Measurements from ENCODE around the gene HVCN1. TPM values are rescaled to one million over a fixed set of nuclear protein-coding genes. Genes with fewer than 3 reads are reported as not detected.

The HVCN1 gene
- total and polyA plus RNA-seq, 2 of the 8 experiments (the other 6 are each of a cell fraction or from before 2014, with no cell fraction given): 5.8 to 11.2 TPM

DNA sequence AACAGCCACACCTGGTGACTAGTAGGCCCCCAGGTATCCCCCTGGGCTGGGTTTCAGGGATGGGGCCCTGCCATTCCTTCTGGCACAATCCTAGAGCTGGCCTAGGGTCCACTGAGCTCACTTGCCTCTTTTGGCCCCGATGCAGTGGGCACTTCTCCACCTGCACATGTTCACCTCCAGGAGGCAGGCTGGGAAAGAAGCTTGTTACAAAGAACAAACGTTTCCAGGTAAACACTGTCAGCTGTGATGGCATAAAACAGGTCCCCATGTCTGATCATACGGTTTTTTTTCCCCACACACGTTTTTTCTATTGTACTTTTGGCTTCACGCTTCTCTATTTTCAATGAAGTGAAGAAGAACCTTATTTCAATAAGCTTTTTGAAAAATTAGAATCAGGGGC, 15.8 kb upstream of the HVCN1 start:
- H3K79me2 ChIP-seq (ENCODE audit: control insufficient read depth in 1 of 2, insufficient read depth in 2 of 2, low read length in 2 of 2): no peaks in the 10 kb centered on the region
- no peak overlapping the region for H4K91ac ChIP-seq (replicated peaks; ENCODE audit: insufficient read length, low read length)
- H3K27me3 ChIP-seq (replicated peaks in 1 of 4; ENCODE audit: control insufficient read depth in 3 of 4, extremely low read depth in 1 of 4, insufficient read depth in 3 of 4, low read length in 3 of 4): no peaks in the 10 kb centered on the region
- H3K18ac ChIP-seq (ENCODE audit: extremely low read depth, low read length): no peak overlapping the region
- no peak overlapping the region for H3K9ac ChIP-seq (replicated peaks in 1 of 4; ENCODE audit: extremely low read depth in 1 of 4, low read depth in 3 of 4, low read length in 3 of 4)
- no peaks in the 10 kb centered on the region for H3K4me1 ChIP-seq (replicated peaks in 1 of 4; ENCODE audit: control insufficient read depth in 3 of 4, insufficient read depth in 4 of 4, low read length in 3 of 4)
- H4K8ac ChIP-seq (ENCODE audit: extremely low read depth, insufficient read depth, low read length): no peak overlapping the region
- no peak overlapping the region for H2AK5ac ChIP-seq (ENCODE audit: low read depth, low read length)
- H4K20me1 ChIP-seq (replicated peaks in 1 of 2; ENCODE audit: control insufficient read depth in 1 of 2, insufficient read depth in 2 of 2, low read length in 2 of 2): no peaks in the 10 kb centered on the region
- no peaks in the 10 kb centered on the region for H3K9me3 ChIP-seq (ENCODE audit: insufficient read depth in 2 of 2, low read depth in 1 of 2, low read length in 1 of 2)
- TF ChIP-seq, protein P1, sequence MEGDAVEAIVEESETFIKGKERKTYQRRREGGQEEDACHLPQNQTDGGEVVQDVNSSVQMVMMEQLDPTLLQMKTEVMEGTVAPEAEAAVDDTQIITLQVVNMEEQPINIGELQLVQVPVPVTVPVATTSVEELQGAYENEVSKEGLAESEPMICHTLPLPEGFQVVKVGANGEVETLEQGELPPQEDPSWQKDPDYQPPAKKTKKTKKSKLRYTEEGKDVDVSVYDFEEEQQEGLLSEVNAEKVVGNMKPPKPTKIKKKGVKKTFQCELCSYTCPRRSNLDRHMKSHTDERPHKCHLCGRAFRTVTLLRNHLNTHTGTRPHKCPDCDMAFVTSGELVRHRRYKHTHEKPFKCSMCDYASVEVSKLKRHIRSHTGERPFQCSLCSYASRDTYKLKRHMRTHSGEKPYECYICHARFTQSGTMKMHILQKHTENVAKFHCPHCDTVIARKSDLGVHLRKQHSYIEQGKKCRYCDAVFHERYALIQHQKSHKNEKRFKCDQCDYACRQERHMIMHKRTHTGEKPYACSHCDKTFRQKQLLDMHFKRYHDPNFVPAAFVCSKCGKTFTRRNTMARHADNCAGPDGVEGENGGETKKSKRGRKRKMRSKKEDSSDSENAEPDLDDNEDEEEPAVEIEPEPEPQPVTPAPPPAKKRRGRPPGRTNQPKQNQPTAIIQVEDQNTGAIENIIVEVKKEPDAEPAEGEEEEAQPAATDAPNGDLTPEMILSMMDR (IDR thresholded peaks at IDR 0.05; ENCODE audit: control extremely low read depth in 1 of 3, insufficient read depth in 1 of 3, low read depth in 1 of 3, low read length in 3 of 3): peak; percentile 52 to 74 (median 64)
- TF ChIP-seq RAD21 (IDR thresholded peaks at IDR 0.05 in 1 of 2, conservative IDR thresholded peaks at IDR 0.05 in 1 of 2; ENCODE audit: low read depth in 2 of 2, low read length in 2 of 2) (peak; percentile 49 to 61), SUZ12 (IDR thresholded peaks at IDR 0.05; ENCODE audit: low read length) (no peak)
- TF ChIP-seq, protein P2, sequence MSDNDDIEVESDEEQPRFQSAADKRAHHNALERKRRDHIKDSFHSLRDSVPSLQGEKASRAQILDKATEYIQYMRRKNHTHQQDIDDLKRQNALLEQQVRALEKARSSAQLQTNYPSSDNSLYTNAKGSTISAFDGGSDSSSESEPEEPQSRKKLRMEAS (IDR thresholded peaks at IDR 0.05): 0 out of 2 replicates have a peak, but pooled peaks have one; percentile 11
- DNase-seq (ENCODE audit: low read depth in 1 of 2, low spot score in 2 of 2) (no peak), FAIRE-seq (no peak)
- H3K4ac ChIP-seq (replicated peaks; ENCODE audit: insufficient read length, low read depth, low read length): no peak overlapping the region
- no peak overlapping the region for H2BK12ac ChIP-seq (ENCODE audit: low read depth, low read length)
- no peak overlapping the region for H2BK20ac ChIP-seq (ENCODE audit: low read length)
- no peaks in the 10 kb centered on the region for H3K79me1 ChIP-seq (ENCODE audit: low read depth, low read length)
- H3K14ac ChIP-seq (ENCODE audit: insufficient read length): no peak overlapping the region
- no peak overlapping the region for H4K5ac ChIP-seq (ENCODE audit: insufficient read length, low read depth, low read length)
- 59% methylated on average over 5 of the region's 5 CpGs; no CpG with 5 or more reads in 1 of the 2 experiments for WGBS, 2 experiments (ENCODE audit: extremely low coverage in 1 of 2, insufficient coverage in 1 of 2, insufficient read length in 1 of 2, insufficient replicate concordance in 2 of 2, low coverage in 1 of 2, low lambda C conversion rate in 2 of 2, missing lambda C conversion rate in 1 of 2)
- no peak overlapping the region for H3K27ac ChIP-seq (ENCODE audit: low read depth, low read length)
- no peak overlapping the region for H3K4me2 ChIP-seq (ENCODE audit: insufficient read depth in 1 of 2, low read depth in 2 of 2, low read length in 2 of 2)
- H2AFZ ChIP-seq (ENCODE audit: low read length): no peak overlapping the region
- no peaks in the 10 kb centered on the region for H3K36me3 ChIP-seq (ENCODE audit: control insufficient read depth in 2 of 4, insufficient read depth in 4 of 4, low read length in 3 of 4)
- no peak overlapping the region for H3K4me3 ChIP-seq (ENCODE audit: extremely low read depth in 1 of 4, insufficient read depth in 2 of 4, low read depth in 3 of 4, low read length in 4 of 4)
- ChIA-PET POLR2A (ENCODE audit: partially characterized antibody) (interaction anchor here (0.9 to 1.1 kb wide), 2 partner anchors 15 to 119 kb away, joined by 3 to 5 read pairs; no protein-coding TSS in a partner anchor), CTCF (ENCODE audit: partially characterized antibody) (interaction anchor here (0.6 to 1.7 kb wide), 22 partner anchors 9 to 231 kb away, joined by 3 to 12 read pairs (median 3); partner anchors contain the start of genes CCDC63 and HVCN1)
- no peak overlapping the region for H3K23ac ChIP-seq (ENCODE audit: insufficient read length)
- H3K23me2 ChIP-seq (ENCODE audit: low read depth, low read length): no peaks in the 10 kb centered on the region
- H2BK120ac ChIP-seq (replicated peaks; ENCODE audit: low read depth, low read length): no peak overlapping the region
- no peak overlapping the region for H3K56ac ChIP-seq (replicated peaks; ENCODE audit: insufficient read length, low read depth, low read length)
- H2BK15ac ChIP-seq (ENCODE audit: low read length): no peak overlapping the region
- no peak overlapping the region for H2BK5ac ChIP-seq (ENCODE audit: low read depth, low read length)

Data from H1 (cell line).